Measurements from ENCODE around the gene ARID3B.

GRCh38 chr15:74541494-74542165 lies 610 bp downstream of the ARID3B start:
- TF ChIP-seq CTCF (IDR thresholded peaks at IDR 0.05) (no peak), POLR2A (IDR thresholded peaks at IDR 0.05) (no peak)

Measured in adrenal gland (tissue), 5 donors.